Omental fat pad (tissue), 4 donors: ENCODE measurements around the gene OXA1L. TPM values are rescaled to one million over a fixed set of nuclear protein-coding genes. Genes with fewer than 3 reads are reported as not detected.
"Not testable (repeated sequence)": the region's sequence is repeated elsewhere in the genome, so short reads cannot be mapped to it uniquely, and the experiment has no call there.

Experiments
- ATAC-seq: fragments of 150-250 bp; one replicate; pipeline ENCODE4 v1.9.1; 2016; ENCODE audit warnings: mild to moderate bottlenecking, moderate library complexity; ENCODE audit not compliant: low FRiP score
- DNase-seq: peaks from one replicate; pipeline ENCODE4 v3.0.0-alpha.2; 2019; ENCODE audit warnings: low spot score
- CTCF ChIP-seq, 3 donors: fragments of 450-650 bp; IDR thresholded peaks; one replicate each; pipeline ENCODE4 v1.5.1; 2016 to 2017; ENCODE audit warnings: antibody characterized with exemption in 3 of 3, mild to moderate bottlenecking in 3 of 3, moderate library complexity in 2 of 3
- total RNA-seq, 4 donors: library from RNA; depleted of rRNA; stranded (reverse); fragments of >200 nt; gene quantifications; one replicate each; pipeline ENCODE4 v1.1.0, GENCODE V29; 2016

Gene OXA1L
- 100 to 1,000 TPM in 1 of 4 donors, 10 to 100 TPM in 3; 73.3 to 100 (median 98.6) TPM for total RNA-seq

- DNase-seq (peak; percentile 92), ATAC-seq (peak; percentile 88)
- no peak for TF ChIP-seq CTCF (IDR thresholded peaks at IDR 0.05)
Observed at GRCh38 chr14:22766457-22767322, at the start of gene OXA1L. Gene OXA1L, plus strand, starts transcription at chr14:22766688. Its CDS starts 14 bp downstream, at chr14:22766702.

GRCh38 chr14:22718091-22718490 lies 48.4 kb upstream of the OXA1L start:
- no peak for DNase-seq
- ATAC-seq, result no peak
- TF ChIP-seq CTCF (IDR thresholded peaks at IDR 0.05), result no peak

GRCh38 chr14:22721213-22721612 lies 45.3 kb upstream of the OXA1L start:
- ATAC-seq, result no peak
- no peak for DNase-seq
- TF ChIP-seq CTCF (IDR thresholded peaks at IDR 0.05), result no peak

- TF ChIP-seq CTCF (IDR thresholded peaks at IDR 0.05), result no peak
- ATAC-seq, result no peak
- no peak for DNase-seq
Observed at GRCh38 chr14:22723815-22724214, 42.7 kb upstream of the OXA1L start.

- ATAC-seq, DNase-seq: not testable (repeated sequence)
Observed at GRCh38 chr14:22724847-22725246, 41.6 kb upstream of the OXA1L start.

GRCh38 chr14:22725374-22725773 lies 41.1 kb upstream of the OXA1L start:
- ATAC-seq, result not testable (repeated sequence)

GRCh38 chr14:22726012-22726411 lies 40.5 kb upstream of the OXA1L start:
- DNase-seq (no peak), ATAC-seq (no peak)
- TF ChIP-seq CTCF (IDR thresholded peaks at IDR 0.05), result no peak

More at GRCh38 chr14:22725374-22725773, 41.1 kb upstream of the OXA1L start:
- DNase-seq, result not testable (repeated sequence)

GRCh38 chr14:22732062-22732461 lies 34.4 kb upstream of the OXA1L start:
- not testable (repeated sequence) for DNase-seq, ATAC-seq
